ENCODE results near the gene C14orf180.

Gene C14orf180

DNA sequence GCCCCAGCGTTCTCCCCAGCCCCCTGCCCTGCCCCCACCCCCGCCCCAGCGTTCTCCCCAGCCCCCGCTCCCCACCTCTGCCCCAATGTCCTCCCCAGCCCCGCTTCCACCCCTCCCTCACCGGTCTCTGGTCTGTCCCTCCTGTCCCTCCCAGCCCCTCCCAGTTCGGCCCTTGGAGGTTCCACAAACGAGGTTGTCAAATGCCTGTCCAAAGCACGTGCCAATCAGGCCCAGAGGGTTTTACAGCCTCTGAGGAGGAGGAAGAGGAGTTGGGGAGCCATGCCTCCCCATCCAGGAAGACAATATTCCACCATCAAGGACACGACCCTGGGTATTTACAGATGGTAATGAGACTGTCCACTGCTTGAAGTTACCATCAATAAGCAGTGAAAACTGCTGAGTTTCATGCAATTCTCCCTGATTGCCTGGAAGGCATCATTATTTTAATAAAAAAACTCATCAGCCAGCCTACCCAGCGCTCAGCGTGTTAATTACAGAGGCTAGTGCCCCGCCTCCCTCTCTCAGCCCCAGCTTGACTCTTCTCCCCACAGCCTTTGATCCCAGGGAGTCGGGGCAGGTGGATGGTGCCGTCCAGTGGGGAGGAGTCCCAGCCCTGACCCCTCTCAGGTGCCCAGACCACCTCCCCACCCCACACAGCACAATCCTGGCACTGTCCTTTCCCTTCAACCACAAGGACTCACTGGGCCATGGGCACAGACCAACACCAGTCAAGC is 30.6 kb upstream of the C14orf180 start:
- Histone ChIP-seq H2AFZ (ENCODE audit: low read length) (no peak overlapping the region), H3F3A (ENCODE audit: insufficient read depth, low read length) (no peaks in the 10 kb centered on the region), H3K36me3 (replicated peaks; ENCODE audit: insufficient read depth, low read length) (no peaks in the 10 kb centered on the region), H3K9me3 (replicated peaks; ENCODE audit: insufficient read depth, low read length) (no peaks in the 10 kb centered on the region), H3K27me3 (replicated peaks; ENCODE audit: insufficient read depth, low read length) (peaks cover 33% of the 10 kb centered on the region; the same call in 1 of the 2 replicates), H4K20me1 (ENCODE audit: insufficient read depth, low read length) (no peaks in the 10 kb centered on the region), H3K79me2 (ENCODE audit: low read length) (no peaks in the 10 kb centered on the region), H3K9ac (ENCODE audit: low read length) (no peak overlapping the region), H3K4me1 (ENCODE audit: low read length) (no peaks in the 10 kb centered on the region), H3K27ac (ENCODE audit: low read length) (no peak overlapping the region), H3K4me2 (ENCODE audit: low read depth, low read length) (no peak overlapping the region), H3K4me3 (ENCODE audit: low read length) (no peak overlapping the region), H3K9me2 (replicated peaks; ENCODE audit: insufficient read depth, low read length) (no peaks in the 10 kb centered on the region)
- no peak for DNase-seq
- no peak for TF ChIP-seq EZH2phosphoT487 (IDR thresholded peaks at IDR 0.05; ENCODE audit: low read length)
- TF ChIP-seq, protein P1, sequence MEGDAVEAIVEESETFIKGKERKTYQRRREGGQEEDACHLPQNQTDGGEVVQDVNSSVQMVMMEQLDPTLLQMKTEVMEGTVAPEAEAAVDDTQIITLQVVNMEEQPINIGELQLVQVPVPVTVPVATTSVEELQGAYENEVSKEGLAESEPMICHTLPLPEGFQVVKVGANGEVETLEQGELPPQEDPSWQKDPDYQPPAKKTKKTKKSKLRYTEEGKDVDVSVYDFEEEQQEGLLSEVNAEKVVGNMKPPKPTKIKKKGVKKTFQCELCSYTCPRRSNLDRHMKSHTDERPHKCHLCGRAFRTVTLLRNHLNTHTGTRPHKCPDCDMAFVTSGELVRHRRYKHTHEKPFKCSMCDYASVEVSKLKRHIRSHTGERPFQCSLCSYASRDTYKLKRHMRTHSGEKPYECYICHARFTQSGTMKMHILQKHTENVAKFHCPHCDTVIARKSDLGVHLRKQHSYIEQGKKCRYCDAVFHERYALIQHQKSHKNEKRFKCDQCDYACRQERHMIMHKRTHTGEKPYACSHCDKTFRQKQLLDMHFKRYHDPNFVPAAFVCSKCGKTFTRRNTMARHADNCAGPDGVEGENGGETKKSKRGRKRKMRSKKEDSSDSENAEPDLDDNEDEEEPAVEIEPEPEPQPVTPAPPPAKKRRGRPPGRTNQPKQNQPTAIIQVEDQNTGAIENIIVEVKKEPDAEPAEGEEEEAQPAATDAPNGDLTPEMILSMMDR (IDR thresholded peaks at IDR 0.05; ENCODE audit: low read length) = no peak
- TF ChIP-seq EZH2 (optimal IDR thresholded peaks at IDR 0.05; ENCODE audit: low read depth, low read length) = no peak

DNA sequence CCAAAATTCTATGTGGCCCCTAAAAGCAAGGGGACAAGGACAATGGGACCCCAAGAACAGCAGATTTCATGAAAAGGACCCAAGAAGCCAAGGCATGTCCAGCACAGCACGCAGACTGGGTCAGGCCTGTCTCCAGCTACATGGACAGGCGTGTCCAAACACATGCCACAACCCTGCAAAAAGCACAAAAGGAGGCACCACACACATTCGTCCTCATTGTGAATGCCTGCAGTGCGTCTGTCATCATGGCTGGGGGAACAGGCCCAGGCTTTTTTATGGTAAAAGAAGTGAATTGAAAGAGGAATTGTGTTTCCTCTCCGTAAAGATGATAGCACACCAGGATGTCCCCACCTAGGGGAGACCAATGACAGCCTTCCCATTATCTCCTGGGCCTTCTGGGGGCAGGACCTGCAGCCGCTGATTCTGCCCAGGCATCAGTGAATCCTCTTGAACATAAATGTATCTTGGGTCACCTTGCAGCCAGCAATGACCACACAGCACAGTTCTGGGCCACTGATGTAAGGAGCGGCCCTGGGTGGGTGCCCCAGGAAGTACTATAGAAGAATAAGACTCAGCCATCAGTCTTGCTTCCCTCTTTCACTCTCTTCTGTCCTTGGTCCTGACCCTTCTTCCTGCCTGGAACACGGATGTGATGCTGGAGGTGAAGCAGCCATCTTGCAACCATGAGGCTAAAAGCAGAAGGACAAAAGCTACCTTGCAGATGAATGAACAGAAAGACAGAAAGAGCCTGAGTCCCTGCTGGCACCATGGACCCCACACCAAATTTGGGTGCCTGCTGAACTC is 29.8 kb upstream of the C14orf180 start:
- TF ChIP-seq, protein P1 (IDR thresholded peaks at IDR 0.05; ENCODE audit: low read length) = no peak
- no peak for TF ChIP-seq EZH2 (optimal IDR thresholded peaks at IDR 0.05; ENCODE audit: low read depth, low read length)
- TF ChIP-seq EZH2phosphoT487 (IDR thresholded peaks at IDR 0.05; ENCODE audit: low read length) = no peak
- no peaks in the 10 kb centered on the region for H3K4me1 ChIP-seq (ENCODE audit: low read length)
- H4K20me1 ChIP-seq (ENCODE audit: insufficient read depth, low read length) = no peaks in the 10 kb centered on the region
- no peak overlapping the region for H3K4me3 ChIP-seq (ENCODE audit: low read length)
- H3K9me2 ChIP-seq (replicated peaks; ENCODE audit: insufficient read depth, low read length) = no peaks in the 10 kb centered on the region
- no peak overlapping the region for H2AFZ ChIP-seq (ENCODE audit: low read length)
- H3K27ac ChIP-seq (ENCODE audit: low read length) = no peak overlapping the region
- no peaks in the 10 kb centered on the region for H3K79me2 ChIP-seq (ENCODE audit: low read length)
- H3K4me2 ChIP-seq (ENCODE audit: low read depth, low read length) = no peak overlapping the region
- no peaks in the 10 kb centered on the region for H3K9me3 ChIP-seq (replicated peaks; ENCODE audit: insufficient read depth, low read length)
- no peak overlapping the region for H3K9ac ChIP-seq (ENCODE audit: low read length)
- DNase-seq = no peak
- no peaks in the 10 kb centered on the region for H3K36me3 ChIP-seq (replicated peaks; ENCODE audit: insufficient read depth, low read length)
- no peaks in the 10 kb centered on the region for H3F3A ChIP-seq (ENCODE audit: insufficient read depth, low read length)
- H3K27me3 ChIP-seq (replicated peaks; ENCODE audit: insufficient read depth, low read length) = peaks cover 28% of the 10 kb centered on the region; the same call in 1 of the 2 replicates

DNA sequence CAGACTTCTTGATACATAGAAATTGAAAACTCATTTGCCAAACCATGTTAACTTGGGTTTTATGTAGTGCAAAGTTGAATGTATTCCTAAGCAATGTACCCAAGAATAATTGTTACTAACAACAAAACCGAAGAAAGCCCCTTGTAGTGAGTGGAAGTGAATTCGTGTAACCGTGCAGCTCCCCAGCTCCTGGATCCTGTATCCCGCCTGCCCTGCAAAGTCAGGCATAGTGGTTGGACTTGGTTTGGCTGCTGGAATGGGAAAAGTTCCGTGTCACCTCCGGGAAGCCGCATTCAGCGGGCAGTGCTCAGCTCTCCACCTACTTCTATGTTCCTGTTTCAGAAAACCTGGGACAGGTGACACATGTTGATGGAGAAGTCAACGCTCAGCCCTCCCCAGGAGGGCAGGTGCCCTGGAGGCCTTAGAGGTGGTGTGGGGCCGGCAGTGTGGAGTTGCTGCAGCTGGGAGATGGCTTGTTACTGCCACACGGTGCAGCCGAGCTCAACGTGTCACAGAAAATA is 29.2 kb upstream of the C14orf180 start:
- no peaks in the 10 kb centered on the region for H3K36me3 ChIP-seq (replicated peaks; ENCODE audit: insufficient read depth, low read length)
- no peaks in the 10 kb centered on the region for H3K9me2 ChIP-seq (replicated peaks; ENCODE audit: insufficient read depth, low read length)
- no peak overlapping the region for H3K4me2 ChIP-seq (ENCODE audit: low read depth, low read length)
- DNase-seq = no peak
- no peak overlapping the region for H3K27ac ChIP-seq (ENCODE audit: low read length)
- TF ChIP-seq EZH2 (optimal IDR thresholded peaks at IDR 0.05; ENCODE audit: low read depth, low read length) (no peak), EZH2phosphoT487 (IDR thresholded peaks at IDR 0.05; ENCODE audit: low read length) (no peak)
- TF ChIP-seq, protein P1 (IDR thresholded peaks at IDR 0.05; ENCODE audit: low read length) = no peak
- no peak overlapping the region for H3K9ac ChIP-seq (ENCODE audit: low read length)
- H3K27me3 ChIP-seq (replicated peaks; ENCODE audit: insufficient read depth, low read length) = peaks cover 29% of the 10 kb centered on the region; the same call in 1 of the 2 replicates
- no peaks in the 10 kb centered on the region for H4K20me1 ChIP-seq (ENCODE audit: insufficient read depth, low read length)
- no peaks in the 10 kb centered on the region for H3K9me3 ChIP-seq (replicated peaks; ENCODE audit: insufficient read depth, low read length)
- H3F3A ChIP-seq (ENCODE audit: insufficient read depth, low read length) = no peaks in the 10 kb centered on the region
- no peak overlapping the region for H2AFZ ChIP-seq (ENCODE audit: low read length)
- no peaks in the 10 kb centered on the region for H3K79me2 ChIP-seq (ENCODE audit: low read length)
- H3K4me3 ChIP-seq (ENCODE audit: low read length) = no peak overlapping the region
- H3K4me1 ChIP-seq (ENCODE audit: low read length) = no peaks in the 10 kb centered on the region

Measured in MM.1S (cell line).